PC-9 (cell line): Measurements from ENCODE around the gene AKAP7. TPM values are rescaled to one million over a fixed set of nuclear protein-coding genes. Genes with fewer than 3 reads are reported as not detected.

Source experiments
- BruUV-seq: library from RNA; stranded (reverse); fragments of 400-500 nt; replicated peaks from 2 replicates; lab custom pipeline; 2021; lab: Mats Ljungman, UMichigan
- CTCF ChIA-PET: fragments of 300-600 bp; sonication (Branson Sonifier 250); formaldehyde crosslinking; loops from one replicate; lab custom pipeline; 2022; ENCODE audit warnings: antibody characterized with exemption; lab: Charles Lee
- POLR2A ChIA-PET: fragments of 300-600 bp; sonication (Branson Sonifier 250); formaldehyde crosslinking; loops from one replicate; lab custom pipeline; 2022; ENCODE audit warnings: antibody characterized with exemption; ENCODE audit not compliant: unreplicated experiment; lab: Charles Lee
- DNase-seq, 2 experiments: peaks; one replicate each; pipeline versions ENCODE4 v3.0.0 to v3.0.0-alpha.2; 2015 to 2022; ENCODE audit warnings: mixed read lengths in 1 of 2
- H2AFZ ChIP-seq: fragments of 200-600 bp; sonication (generic); 2 replicates; pipeline ENCODE4 v1.8.1; 2017; ENCODE audit warnings: antibody characterized with exemption
- H3F3A ChIP-seq: fragments of 200-600 bp; sonication (generic); 2 replicates; pipeline ENCODE4 v1.8.1; 2017; ENCODE audit warnings: antibody characterized with exemption, mild to moderate bottlenecking, low read depth; ENCODE audit not compliant: insufficient read depth
- H3K27ac ChIP-seq: fragments of 200-600 bp; sonication (generic); 2 replicates; pipeline ENCODE4 v1.6.1; 2016; ENCODE audit warnings: mixed run types
- H3K27me3 ChIP-seq: fragments of 200-600 bp; sonication (generic); 2 replicates; pipeline ENCODE4 v1.6.1; 2016; ENCODE audit warnings: low read depth, mixed run types; ENCODE audit not compliant: insufficient read depth
- H3K36me3 ChIP-seq: fragments of 200-600 bp; sonication (generic); 2 replicates; pipeline ENCODE4 v1.6.1; 2016; ENCODE audit warnings: low read depth, mixed run types
- H3K4me1 ChIP-seq: fragments of 200-600 bp; sonication (generic); replicated peaks from 2 replicates; pipeline ENCODE4 v1.6.1; 2016; ENCODE audit warnings: mixed run types; ENCODE audit not compliant: insufficient read depth
- H3K4me2 ChIP-seq: fragments of 200-600 bp; sonication (generic); 2 replicates; pipeline ENCODE4 v1.6.1; 2017; ENCODE audit warnings: mixed run types
- H3K4me3 ChIP-seq: fragments of 200-600 bp; sonication (generic); 2 replicates; pipeline ENCODE4 v1.6.1; 2016; ENCODE audit warnings: mixed run types
- H3K79me2 ChIP-seq: fragments of 200-600 bp; sonication (generic); 2 replicates; pipeline ENCODE4 v1.6.1; 2017; ENCODE audit warnings: low read depth, mixed run types
- H3K9me2 ChIP-seq: fragments of 200-600 bp; sonication (generic); 2 replicates; pipeline ENCODE4 v1.8.1; 2017; ENCODE audit warnings: mild to moderate bottlenecking; ENCODE audit not compliant: insufficient read depth
- H3K9me3 ChIP-seq: fragments of 200-600 bp; sonication (generic); 2 replicates; pipeline ENCODE4 v1.8.1; 2016; ENCODE audit warnings: low read depth; ENCODE audit not compliant: insufficient read depth
- H4K20me1 ChIP-seq: fragments of 200-600 bp; sonication (generic); 2 replicates; pipeline ENCODE4 v1.8.1; 2017; ENCODE audit not compliant: insufficient read depth
- EZH2 ChIP-seq: fragments of 200-600 bp; sonication (generic); IDR thresholded peaks from 2 replicates; pipeline ENCODE4 v1.8.0; 2017; ENCODE audit warnings: antibody characterized with exemption, low read depth
- intact Hi-C: fragments of 100-400 bp; cut with micrococcal nuclease; formaldehyde crosslinking; loops from one replicate; pipeline ENCODE4 v1.10.0; 2022; ENCODE audit not compliant: unreplicated experiment
- total RNA-seq: library from RNA; stranded (reverse); gene quantifications from 2 replicates; pipeline ENCODE4 v1.2.3, GENCODE V29; 2021
- TF ChIP-seq, protein P1 (sequence below): fragments of 200-600 bp; sonication (generic); conservative IDR thresholded peaks from 2 replicates; pipeline ENCODE4 v1.6.1; 2017; ENCODE audit warnings: mixed run types, antibody characterized with exemption, mild to moderate bottlenecking, moderate library complexity

AKAP7 gene
- total RNA-seq, 1 experiment from 2014 or later: 3.8 TPM

DNA sequence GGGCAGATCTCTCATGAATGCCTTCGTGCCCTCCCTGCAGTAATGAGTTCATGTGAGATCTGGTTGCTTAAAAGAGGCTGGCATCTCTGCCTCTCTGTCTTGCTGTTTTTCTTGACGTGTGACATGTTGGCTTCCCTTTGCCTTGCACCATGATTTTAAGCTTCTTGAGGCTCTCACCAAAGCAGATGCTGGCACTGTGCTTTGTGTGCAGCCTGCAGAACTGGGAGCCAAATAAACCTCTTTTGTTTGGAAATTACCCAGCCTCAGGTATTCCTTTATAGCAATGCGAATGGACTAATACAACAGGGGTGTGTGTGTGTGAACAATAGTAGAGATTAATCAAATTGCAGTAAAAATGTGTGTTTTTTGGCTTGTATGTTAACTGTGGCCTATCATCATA, 8.1 kb downstream of the AKAP7 start:
- ChIA-PET CTCF (no interaction called here), POLR2A (no interaction called here)
- Histone ChIP-seq H3K27me3 (no peaks in the 10 kb centered on the region), H3F3A (no peaks in the 10 kb centered on the region), H3K4me3 (no peak overlapping the region), H3K9me3 (no peaks in the 10 kb centered on the region), H3K4me1 (no peaks in the 10 kb centered on the region), H3K9me2 (no peaks in the 10 kb centered on the region), H2AFZ (no peak overlapping the region), H3K4me2 (no peak overlapping the region), H3K27ac (no peak overlapping the region), H4K20me1 (no peaks in the 10 kb centered on the region; the same call in 1 of the 2 replicates), H3K36me3 (no peaks in the 10 kb centered on the region), H3K79me2 (no peaks in the 10 kb centered on the region)
- no TSS peak for BruUV-seq
- no peak for DNase-seq
- no peak for TF ChIP-seq EZH2
- TF ChIP-seq, protein P1, sequence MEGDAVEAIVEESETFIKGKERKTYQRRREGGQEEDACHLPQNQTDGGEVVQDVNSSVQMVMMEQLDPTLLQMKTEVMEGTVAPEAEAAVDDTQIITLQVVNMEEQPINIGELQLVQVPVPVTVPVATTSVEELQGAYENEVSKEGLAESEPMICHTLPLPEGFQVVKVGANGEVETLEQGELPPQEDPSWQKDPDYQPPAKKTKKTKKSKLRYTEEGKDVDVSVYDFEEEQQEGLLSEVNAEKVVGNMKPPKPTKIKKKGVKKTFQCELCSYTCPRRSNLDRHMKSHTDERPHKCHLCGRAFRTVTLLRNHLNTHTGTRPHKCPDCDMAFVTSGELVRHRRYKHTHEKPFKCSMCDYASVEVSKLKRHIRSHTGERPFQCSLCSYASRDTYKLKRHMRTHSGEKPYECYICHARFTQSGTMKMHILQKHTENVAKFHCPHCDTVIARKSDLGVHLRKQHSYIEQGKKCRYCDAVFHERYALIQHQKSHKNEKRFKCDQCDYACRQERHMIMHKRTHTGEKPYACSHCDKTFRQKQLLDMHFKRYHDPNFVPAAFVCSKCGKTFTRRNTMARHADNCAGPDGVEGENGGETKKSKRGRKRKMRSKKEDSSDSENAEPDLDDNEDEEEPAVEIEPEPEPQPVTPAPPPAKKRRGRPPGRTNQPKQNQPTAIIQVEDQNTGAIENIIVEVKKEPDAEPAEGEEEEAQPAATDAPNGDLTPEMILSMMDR: no peak
- intact Hi-C loops: no loop called here

DNA sequence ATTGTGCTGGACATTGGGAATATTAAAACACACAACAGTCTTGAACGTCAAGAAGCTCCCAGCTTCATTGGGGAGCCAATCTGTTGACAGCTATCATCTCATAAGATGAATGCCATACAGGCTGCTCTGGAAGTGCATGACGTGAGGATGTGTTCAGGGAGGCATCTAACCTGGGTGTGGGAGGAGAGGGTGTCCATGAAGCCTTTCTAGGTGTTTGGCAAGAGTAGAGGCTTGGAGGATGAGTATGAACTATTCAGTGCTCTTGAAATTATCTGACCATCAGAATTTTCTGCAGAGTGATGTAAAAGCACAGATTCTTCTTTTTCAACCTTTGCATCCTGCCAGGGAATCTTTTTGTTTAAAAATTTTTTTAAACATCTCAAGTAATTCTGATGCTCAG, 11.6 kb downstream of the AKAP7 start:
- Histone ChIP-seq H3K4me3 (no peak overlapping the region), H2AFZ (no peak overlapping the region), H3F3A (no peaks in the 10 kb centered on the region), H3K9me2 (no peaks in the 10 kb centered on the region), H3K27ac (no peak overlapping the region), H3K36me3 (no peaks in the 10 kb centered on the region), H3K4me1 (no peaks in the 10 kb centered on the region), H3K79me2 (no peaks in the 10 kb centered on the region), H4K20me1 (no peaks in the 10 kb centered on the region; the same call in 1 of the 2 replicates), H3K4me2 (no peak overlapping the region), H3K27me3 (no peaks in the 10 kb centered on the region), H3K9me3 (no peaks in the 10 kb centered on the region)
- intact Hi-C loops: no loop called here
- TF ChIP-seq, protein P1: no peak
- no peak for TF ChIP-seq EZH2
- POLR2A ChIA-PET: no interaction called here
- DNase-seq: no peak
- CTCF ChIA-PET: no interaction called here
- no TSS peak for BruUV-seq

DNA sequence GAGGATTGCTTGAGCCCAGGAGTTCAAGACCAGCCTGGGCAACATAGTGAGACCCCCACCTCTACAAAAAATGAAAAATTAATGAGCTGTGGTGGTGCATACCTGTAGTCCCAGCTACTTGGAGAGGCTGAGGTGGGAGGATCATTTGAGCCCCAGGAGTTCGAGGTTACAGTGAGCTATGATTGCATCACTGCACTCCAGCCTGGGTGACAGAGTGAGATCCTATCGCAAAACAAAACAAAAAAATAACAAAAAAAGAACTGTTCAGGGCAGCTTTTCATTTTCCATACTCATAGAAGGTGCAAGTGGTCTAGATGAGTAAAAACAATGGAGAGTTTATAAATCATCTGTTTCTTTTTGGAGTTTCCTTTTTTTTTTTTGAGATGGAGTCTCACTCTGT, 21.1 kb downstream of the AKAP7 start:
- Histone ChIP-seq H3K9me2 (peaks cover 4% of the 10 kb centered on the region), H3K27ac (no peak overlapping the region), H3K4me1 (0 out of 2 replicates have a peak, but pooled peaks cover 7% of the 10 kb centered on the region), H3K9me3 (no peaks in the 10 kb centered on the region), H3K27me3 (no peaks in the 10 kb centered on the region), H3K79me2 (no peaks in the 10 kb centered on the region), H3F3A (peaks cover 4% of the 10 kb centered on the region; the same call in 1 of the 2 replicates), H3K4me3 (no peak overlapping the region), H2AFZ (no peak overlapping the region), H4K20me1 (no peaks in the 10 kb centered on the region), H3K36me3 (no peaks in the 10 kb centered on the region), H3K4me2 (no peak overlapping the region)
- BruUV-seq: no TSS peak
- ChIA-PET POLR2A (interaction anchor here (0.5 kb wide), 1 partner anchor 100 kb away, joined by 5 read pairs; no protein-coding TSS in a partner anchor), CTCF (no interaction called here)
- DNase-seq: no peak
- no peak for TF ChIP-seq EZH2
- TF ChIP-seq, protein P1: no peak
- intact Hi-C loops: no loop called here
